SU-DHL-6 (cell line): Measurements from ENCODE around the gene PPP2R5C.

Experiments
- H2AFZ ChIP-seq: fragments of 200-600 bp; sonication (generic); 2 replicates; pipeline ENCODE4 v1.6.1; 2014; ENCODE audit warnings: low read depth, mild to moderate bottlenecking, moderate library complexity, mixed read lengths, antibody characterized with exemption, low read length; ENCODE audit not compliant: severe bottlenecking
- H3F3A ChIP-seq: fragments of 200-600 bp; shearing (Covaris generic); 2 replicates; pipeline ENCODE4 v1.6.0; 2016; ENCODE audit warnings: antibody characterized with exemption, mild to moderate bottlenecking; ENCODE audit not compliant: insufficient read depth
- H3K27ac ChIP-seq: fragments of 200-600 bp; sonication (generic); 2 replicates; pipeline ENCODE4 v1.5.1; 2016; ENCODE audit warnings: low read depth, mild to moderate bottlenecking, low read length, moderate library complexity, mixed read lengths
- H3K27me3 ChIP-seq: fragments of 200-600 bp; sonication (generic), shearing (Covaris generic); 2 replicates; pipeline ENCODE4 v1.6.0; 2014; ENCODE audit warnings: mild to moderate bottlenecking, low read length
- H3K36me3 ChIP-seq: fragments of 200-600 bp; sonication (generic); 2 replicates; pipeline ENCODE4 v1.6.1; 2014; ENCODE audit warnings: mild to moderate bottlenecking, low read length, mixed read lengths
- H3K4me2 ChIP-seq: fragments of 300-600, 200-600 bp; shearing (Covaris generic), sonication (generic); 2 replicates; pipeline ENCODE4 v1.6.0; 2014; ENCODE audit warnings: low read length, low read depth, mild to moderate bottlenecking; ENCODE audit not compliant: poor library complexity, severe bottlenecking
- H3K4me3 ChIP-seq: fragments of 200-600 bp; sonication (generic); 2 replicates; pipeline ENCODE4 v1.5.1; 2014; ENCODE audit warnings: antibody characterized with exemption, low read length, mild to moderate bottlenecking, mixed read lengths; ENCODE audit not compliant: insufficient read depth, poor library complexity, severe bottlenecking
- H3K79me2 ChIP-seq: fragments of 200-600 bp; sonication (generic); 2 replicates; pipeline ENCODE4 v1.6.1; 2014; ENCODE audit warnings: mild to moderate bottlenecking, low read length, moderate library complexity; ENCODE audit not compliant: insufficient read depth
- H3K9ac ChIP-seq: fragments of 200-600 bp; sonication (generic); 2 replicates; pipeline ENCODE4 v1.7.0; 2014; ENCODE audit warnings: mild to moderate bottlenecking, low read length
- H3K9me2 ChIP-seq: fragments of 200-600 bp; sonication (generic); replicated peaks from 2 replicates; pipeline ENCODE4 v1.6.1; 2014; ENCODE audit warnings: low read length; ENCODE audit not compliant: insufficient read depth
- H3K9me3 ChIP-seq: fragments of 200-600 bp; sonication (generic); 2 replicates; pipeline ENCODE4 v1.6.1; 2014; ENCODE audit warnings: low read length, mixed read lengths; ENCODE audit not compliant: insufficient read depth
- H4K20me1 ChIP-seq: fragments of 200-600 bp; sonication (generic); 2 replicates; pipeline ENCODE4 v1.6.1; 2014; ENCODE audit warnings: low read depth, mild to moderate bottlenecking, antibody characterized with exemption, low read length, moderate library complexity, mixed read lengths
- CTCF ChIP-seq: fragments of 200-600 bp; sonication (generic); IDR thresholded peaks from one replicate; pipeline ENCODE4 v1.5.1; 2017; ENCODE audit warnings: antibody characterized with exemption, mild to moderate bottlenecking, low read length, moderate library complexity; ENCODE audit not compliant: insufficient read depth, poor library complexity, severe bottlenecking
- EZH2phosphoT487 ChIP-seq: fragments of 200-600 bp; sonication (generic), shearing (Covaris generic); conservative IDR thresholded peaks from 2 replicates; pipeline ENCODE4 v1.6.1; 2018; ENCODE audit warnings: mild to moderate bottlenecking, antibody characterized with exemption, low read length, moderate library complexity, mixed read lengths

PPP2R5C gene

GRCh38 chr14:101972126-101972866, 210.8 kb downstream of the PPP2R5C start:
- no peak overlapping the region for H3K9ac ChIP-seq
- H3F3A ChIP-seq: no peaks in the 10 kb centered on the region
- H2AFZ ChIP-seq: no peak overlapping the region
- H3K27ac ChIP-seq: no peak overlapping the region
- H3K9me2 ChIP-seq: no peaks in the 10 kb centered on the region
- TF ChIP-seq EZH2phosphoT487 (no peak), CTCF (no peak)
- no peaks in the 10 kb centered on the region for H3K9me3 ChIP-seq
- no peaks in the 10 kb centered on the region for H3K27me3 ChIP-seq
- peaks cover 76% of the 10 kb centered on the region for H3K79me2 ChIP-seq
- H3K36me3 ChIP-seq: no peaks in the 10 kb centered on the region
- H3K4me3 ChIP-seq: no peak overlapping the region
- H4K20me1 ChIP-seq: no peaks in the 10 kb centered on the region
- no peak overlapping the region for H3K4me2 ChIP-seq

- no peak overlapping the region for H3K9ac ChIP-seq
Observed at GRCh38 chr14:101973356-101973755, 211.8 kb downstream of the PPP2R5C start.

GRCh38 chr14:101975231-101975630, 213.7 kb downstream of the PPP2R5C start:
- H3K4me3 ChIP-seq: no peak overlapping the region
- H3K9ac ChIP-seq: no peak overlapping the region
- no peaks in the 10 kb centered on the region for H3K9me2 ChIP-seq
- no peaks in the 10 kb centered on the region for H3K27me3 ChIP-seq
- no peak overlapping the region for H3K27ac ChIP-seq
- H3K9me3 ChIP-seq: no peaks in the 10 kb centered on the region
- no peak overlapping the region for H2AFZ ChIP-seq
- no peaks in the 10 kb centered on the region; the same call in 1 of the 2 replicates for H4K20me1 ChIP-seq
- H3K4me2 ChIP-seq: no peak overlapping the region
- H3K79me2 ChIP-seq: peaks cover 48% of the 10 kb centered on the region
- H3K36me3 ChIP-seq: peaks cover 12% of the 10 kb centered on the region; the same call in 1 of the 2 replicates
- no peaks in the 10 kb centered on the region for H3F3A ChIP-seq
- TF ChIP-seq EZH2phosphoT487 (no peak), CTCF (no peak)

More at GRCh38 chr14:101973356-101973755, 211.8 kb downstream of the PPP2R5C start:
- peaks cover 65% of the 10 kb centered on the region for H3K79me2 ChIP-seq
- no peak overlapping the region for H3K4me3 ChIP-seq
- no peak overlapping the region for H2AFZ ChIP-seq
- no peaks in the 10 kb centered on the region for H3F3A ChIP-seq
- H3K9me3 ChIP-seq: no peaks in the 10 kb centered on the region
- H3K4me2 ChIP-seq: no peak overlapping the region
- H3K27ac ChIP-seq: no peak overlapping the region
- no peaks in the 10 kb centered on the region for H3K36me3 ChIP-seq
- no peaks in the 10 kb centered on the region for H3K9me2 ChIP-seq
- no peaks in the 10 kb centered on the region for H4K20me1 ChIP-seq
- TF ChIP-seq EZH2phosphoT487 (no peak), CTCF (no peak)
- H3K27me3 ChIP-seq: no peaks in the 10 kb centered on the region
